Measurements from ENCODE around the gene APCDD1L.
"Not testable (repeated sequence)": the region's sequence is repeated elsewhere in the genome, so short reads cannot be mapped to it uniquely, and the experiment has no call there.

- not testable (repeated sequence) for TF ChIP-seq CTCF (IDR thresholded peaks at IDR 0.05); ZFX (IDR thresholded peaks at IDR 0.05; ENCODE audit: borderline replicate concordance)
Observed at GRCh38 chr20:58414786-58415185, 100.4 kb downstream of the APCDD1L start.

Measured in 22Rv1 (cell line).